Right hindlimb (tissue), 1 donor: ENCODE results near the gene CPNE8.

ENCODE experiments used
- DNase-seq: peaks from one replicate; pipeline ENCODE4 v3.0.0-alpha.2; 2018

Gene CPNE8

GRCh38 chr12:38610808-38611350 lies 294.5 kb downstream of the CPNE8 start:
- DNase-seq, result no peak

- DNase-seq, result no peak
These were observed 298.1 kb downstream of the CPNE8 start for GRCh38 chr12:38607295-38607694.
